Measurements from ENCODE around the gene TRAFD1.

TRAFD1 gene

GRCh38 chr12:112191201-112191600 is 65.8 kb downstream of the TRAFD1 start:
- H3K4me3 ChIP-seq: no peak overlapping the region
- H3K27ac ChIP-seq: peak overlapping the region in 8 of 21 experiments; percentile 3 to 53 (median 42)

GRCh38 chr12:112191840-112192321 is 66.5 kb downstream of the TRAFD1 start:
- Histone ChIP-seq H3K4me3 (no peak overlapping the region), H3K27ac (peak overlapping the region in 6 of 21 experiments; percentile 1 to 53 (median 30))

GRCh38 chr12:112192475-112192874 is 67.1 kb downstream of the TRAFD1 start:
- H3K4me3 ChIP-seq: no peak overlapping the region
- H3K27ac ChIP-seq: peak overlapping the region in 5 of 21 experiments; percentile 1 to 53 (median 34)

- H3K4me3 ChIP-seq: no peak overlapping the region
- H3K27ac ChIP-seq: no peak overlapping the region
Observed at GRCh38 chr12:112194601-112195247, 69.4 kb downstream of the TRAFD1 start.

- Histone ChIP-seq H3K4me3 (no peak overlapping the region), H3K27ac (no peak overlapping the region)
Observed at GRCh38 chr12:112196196-112196875, 71.0 kb downstream of the TRAFD1 start.

DNA sequence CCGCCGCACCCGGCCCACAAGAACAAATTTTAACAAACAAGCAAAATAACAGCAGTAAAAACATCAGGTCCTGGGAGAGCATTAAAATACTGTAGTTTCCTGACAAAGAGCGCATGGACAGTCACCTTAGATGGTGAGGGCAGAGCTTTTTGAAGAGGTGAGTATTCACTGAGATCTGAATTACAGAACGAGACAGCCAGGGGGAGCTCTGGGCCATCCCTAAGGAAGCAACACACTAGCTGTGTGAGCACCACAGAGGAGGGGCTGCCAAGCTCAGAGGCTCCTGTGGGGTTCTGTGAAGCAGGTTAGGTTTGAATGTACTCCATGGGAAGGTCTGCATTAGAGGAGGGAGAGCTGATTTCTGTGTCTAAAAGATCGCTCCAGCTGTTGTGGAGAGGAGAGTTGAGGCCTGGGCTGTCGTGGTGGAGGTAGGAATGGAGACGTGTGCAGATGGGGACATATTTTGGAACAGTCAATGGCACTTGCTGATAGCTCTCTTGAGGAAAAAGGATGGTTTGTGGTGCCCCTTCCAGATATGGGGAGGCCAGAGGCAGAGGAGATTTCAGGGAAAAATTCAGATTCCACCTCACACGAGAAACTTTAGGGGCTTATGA is 72.9 kb downstream of the TRAFD1 start:
- Histone ChIP-seq H3K27ac (no peak overlapping the region), H3K4me3 (no peak overlapping the region)

- Histone ChIP-seq H3K4me3 (no peak overlapping the region), H3K27ac (no peak overlapping the region)
Observed at GRCh38 chr12:112199136-112199535, 73.8 kb downstream of the TRAFD1 start.

Measured in skin epidermis (tissue), 12 donors.